Right ventricle myocardium superior (tissue), 1 donor: ENCODE results near the gene BCL2L12. TPM values are rescaled to one million over a fixed set of nuclear protein-coding genes. Genes with fewer than 3 reads are reported as not detected.

Source experiments
- microRNA-seq: library from miRNA; unstranded; fragments of <30 nt; microRNA quantifications from one replicate; pipeline ENCODE4 v1.2.0, GENCODE V29; 2020
- total RNA-seq: library from RNA; stranded (reverse); fragmentation: NEBNext Ultra II Directional; extraction: Animal tissue kit (Norgen Biotek cat#: 25700); gene quantifications from one replicate; pipeline ENCODE4 v1.2.1, GENCODE V29; 2021
- donor health status: DM: no; HTN: yes; CAD: no; lungs with severe emphysema.

The BCL2L12 gene
- total RNA-seq, 1 donor from 2014 or later = 10.8 TPM

Small RNAs within 50 kb of the gene (microRNA-seq; reads per million reads assigned to microRNA genes)
- gene MIR5088 = not detected

Other genes with a start within 250 kb of the BCL2L12 start
- gene PTH2, start 242.5 kb upstream of the BCL2L12 start, total RNA-seq = not detected
- gene GFY, start 240.5 kb upstream of the BCL2L12 start, total RNA-seq = not detected
- 1.8 TPM for gene SLC17A7, start 224.4 kb upstream of the BCL2L12 start, total RNA-seq
- gene PIH1D1, start 214.1 kb upstream of the BCL2L12 start, total RNA-seq = 28.1 TPM
- 10.8 TPM for gene ALDH16A1, start 212.7 kb upstream of the BCL2L12 start, total RNA-seq
- gene FLT3LG, start 191.7 kb upstream of the BCL2L12 start, total RNA-seq = 3.6 TPM
- gene RPL13A, start 178.3 kb upstream of the BCL2L12 start, total RNA-seq = 1,304 TPM
- 935 TPM for gene RPS11, start 169.5 kb upstream of the BCL2L12 start, total RNA-seq
- 98.8 TPM for gene FCGRT, start 153.3 kb upstream of the BCL2L12 start, total RNA-seq
- 7.3 TPM for gene RCN3, start 137.9 kb upstream of the BCL2L12 start, total RNA-seq
- 45.5 TPM for gene NOSIP, start 85.4 kb upstream of the BCL2L12 start, total RNA-seq
- 0.70 TPM for gene PRRG2, start 84.6 kb upstream of the BCL2L12 start, total RNA-seq
- gene PRR12, start 74.8 kb upstream of the BCL2L12 start, total RNA-seq = 12.6 TPM
- 105 TPM for gene RRAS, start 25.8 kb upstream of the BCL2L12 start, total RNA-seq
- 42.0 TPM for gene SCAF1, start 23.7 kb upstream of the BCL2L12 start, total RNA-seq
- 29.9 TPM for gene IRF3, start 76 bp upstream of the BCL2L12 start, total RNA-seq
- 110 TPM for gene PRMT1, start 11.3 kb downstream of the BCL2L12 start, total RNA-seq
- gene ADM5, start 23.7 kb downstream of the BCL2L12 start, total RNA-seq = 0.67 TPM
- gene CPT1C, start 25.2 kb downstream of the BCL2L12 start, total RNA-seq = 2.2 TPM
- gene TSKS, start 97.4 kb downstream of the BCL2L12 start, total RNA-seq = 0.86 TPM
- gene AP2A1, start 101.1 kb downstream of the BCL2L12 start, total RNA-seq = 62.7 TPM
- 19.8 TPM for gene FUZ, start 147.4 kb downstream of the BCL2L12 start, total RNA-seq
- 83.4 TPM for gene MED25, start 152.4 kb downstream of the BCL2L12 start, total RNA-seq
- gene PTOV1, start 185.2 kb downstream of the BCL2L12 start, total RNA-seq = 120 TPM
- gene PNKP, start 201.6 kb downstream of the BCL2L12 start, total RNA-seq = 36.3 TPM
- 35.0 TPM for gene AKT1S1, start 211.4 kb downstream of the BCL2L12 start, total RNA-seq
- 46.0 TPM for gene TBC1D17, start 211.8 kb downstream of the BCL2L12 start, total RNA-seq
- not detected for gene IL4I1, start 231.0 kb downstream of the BCL2L12 start, total RNA-seq